Activated CD8-positive, alpha-beta memory T cell treated with anti-CD3 and anti-CD28 coated beads, Interleukin-2, amount 50 U/mL, for 48 hours (primary cell): ENCODE data around the gene CLEC4C.

Experiments
- DNase-seq: peaks from one replicate; pipeline ENCODE4 v3.0.0-alpha.2; 2020

Gene CLEC4C

DNA sequence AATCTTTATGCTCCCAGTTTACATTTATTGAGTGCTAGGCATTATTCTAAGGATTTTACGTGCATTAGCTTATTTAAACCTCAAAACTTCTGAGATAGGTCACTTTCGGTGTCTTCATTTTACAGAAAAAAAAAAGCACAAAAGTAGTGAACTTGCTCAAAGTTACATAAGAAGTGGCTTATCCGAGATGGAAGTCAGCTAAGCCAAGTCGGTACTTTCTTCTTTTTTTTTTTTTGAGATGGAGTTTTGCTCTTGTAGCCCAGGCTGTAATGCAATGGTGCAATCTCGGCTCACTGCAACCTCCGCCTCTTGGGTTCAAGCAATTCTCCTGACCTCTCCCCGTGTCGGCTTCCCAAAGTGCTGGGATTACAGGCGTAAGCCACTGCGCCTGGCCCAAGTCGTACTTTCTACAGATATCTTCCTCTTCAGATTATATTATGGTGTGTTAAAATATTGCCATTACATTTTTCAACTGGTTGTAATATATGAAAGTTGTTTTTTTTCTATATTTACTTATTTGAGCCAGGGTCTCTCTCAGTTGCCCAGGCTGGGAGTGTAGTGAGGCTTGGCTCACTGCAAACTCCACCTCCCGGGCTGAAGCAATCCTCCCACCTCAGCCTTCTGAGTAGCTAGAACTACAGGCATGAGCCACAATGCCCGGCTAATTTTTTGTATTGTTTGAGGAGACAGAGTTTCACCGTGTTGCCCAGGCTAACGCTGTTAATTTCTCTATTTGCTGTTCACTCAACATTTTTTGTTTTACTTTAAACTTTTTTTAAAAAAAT, 27.0 kb downstream of the CLEC4C start:
- DNase-seq, result no peak

DNA sequence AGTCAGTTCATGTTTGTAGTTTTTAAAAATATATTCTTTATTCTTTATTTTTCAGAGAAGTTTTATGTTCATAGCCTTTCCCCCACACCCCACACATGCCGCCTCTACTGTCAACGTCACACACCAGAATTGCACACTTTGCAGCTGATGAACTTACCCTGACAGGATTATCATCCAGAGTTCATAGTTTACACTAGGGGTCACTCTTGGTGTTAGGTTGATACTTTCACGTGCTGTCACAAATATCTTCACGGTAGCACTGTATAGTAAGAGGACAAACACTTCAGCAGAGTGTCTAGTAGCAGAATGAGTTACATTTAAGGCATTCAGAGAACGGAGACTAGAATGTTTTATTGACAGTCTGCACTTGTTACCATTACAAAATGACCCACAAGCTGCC, 30.8 kb downstream of the CLEC4C start:
- DNase-seq, result no peak

DNA sequence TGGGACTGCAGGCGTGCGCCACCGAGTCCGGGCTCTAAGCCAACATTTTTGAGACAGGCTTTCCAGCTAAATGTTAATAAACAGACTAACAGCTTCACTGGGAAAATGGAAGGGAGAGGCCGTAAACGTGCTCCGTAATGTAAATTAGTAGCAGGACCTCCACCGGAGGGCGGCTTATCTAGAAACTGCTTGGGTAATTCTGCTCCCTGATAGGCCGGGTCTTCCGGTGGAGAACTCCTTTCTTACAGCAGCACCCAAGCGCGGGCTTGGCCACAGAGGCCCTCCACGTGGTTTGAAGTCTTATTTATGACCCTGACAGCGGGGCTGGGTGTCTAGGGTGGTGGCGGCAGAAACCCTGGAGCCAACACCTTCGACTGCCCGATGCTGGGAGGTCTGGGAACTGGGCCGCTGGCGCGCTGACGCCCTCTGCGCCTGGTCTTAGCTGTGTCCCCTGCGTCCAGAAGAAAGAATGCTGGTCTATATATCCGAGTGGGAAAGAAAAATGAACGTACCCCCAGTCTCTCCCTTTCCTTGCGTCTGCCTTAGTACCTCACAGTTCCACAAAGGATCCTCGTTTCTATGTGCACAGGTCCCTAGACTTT, 34.2 kb downstream of the CLEC4C start:
- DNase-seq, result no peak

DNA sequence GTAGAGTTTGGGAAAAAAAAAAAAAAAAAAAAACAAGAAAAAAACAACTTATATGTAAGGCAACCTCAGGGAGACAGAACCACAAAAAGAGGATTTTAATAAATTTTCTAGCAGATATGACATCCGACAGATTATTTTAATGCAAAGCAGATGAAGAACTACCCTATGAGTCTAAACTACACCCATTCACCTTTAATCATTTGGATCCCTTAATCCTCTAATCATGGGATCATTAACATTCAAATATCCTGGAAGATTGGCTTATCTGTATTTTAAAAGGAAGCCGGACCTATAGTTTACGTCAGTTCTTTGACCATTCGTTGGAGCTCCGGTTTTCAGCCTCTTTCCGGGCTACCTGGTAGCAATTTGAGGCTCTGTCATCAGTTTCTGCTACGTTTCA, 36.0 kb downstream of the CLEC4C start, which contains the start of gene DPPA3:
Gene DPPA3, plus strand, starts transcription at position 301 of the 400 bp plus-strand sequence. CDS start 138 bp downstream, outside the sequence.
- no peak for DNase-seq

DNA sequence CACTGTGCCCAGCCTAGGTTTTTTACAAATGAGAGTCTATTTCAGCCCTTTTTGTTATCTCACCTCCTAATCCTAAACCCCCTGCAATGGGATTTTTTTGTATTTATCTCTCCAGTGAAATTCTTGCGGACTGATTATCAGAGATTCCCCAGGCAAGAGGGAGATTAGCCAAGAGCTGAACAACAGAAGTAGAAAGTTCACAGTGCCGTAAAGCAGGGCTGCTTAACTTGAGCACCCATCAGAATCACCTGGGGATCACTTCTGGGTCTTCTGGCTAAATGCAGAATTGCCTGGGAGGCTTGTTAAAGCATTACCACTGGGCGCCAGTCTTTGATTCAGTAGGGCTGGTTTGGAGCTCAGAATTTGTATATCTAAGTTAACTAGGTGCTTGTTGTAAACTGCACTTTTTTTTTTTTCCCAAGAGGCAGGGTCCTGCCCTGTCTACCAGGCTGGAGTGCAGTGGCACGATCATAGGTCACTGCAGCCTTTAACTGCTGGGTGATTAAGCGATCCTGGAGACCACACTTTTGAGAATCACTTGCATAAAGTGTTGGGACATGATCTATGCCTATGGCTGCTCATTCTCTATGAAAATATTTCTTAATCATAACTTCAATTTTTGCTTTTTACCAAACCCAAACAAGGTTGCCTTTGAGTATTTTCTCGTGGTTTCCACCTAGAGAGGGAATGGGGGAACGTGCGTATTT, 37.1 kb downstream of the CLEC4C start:
- no peak for DNase-seq

DNA sequence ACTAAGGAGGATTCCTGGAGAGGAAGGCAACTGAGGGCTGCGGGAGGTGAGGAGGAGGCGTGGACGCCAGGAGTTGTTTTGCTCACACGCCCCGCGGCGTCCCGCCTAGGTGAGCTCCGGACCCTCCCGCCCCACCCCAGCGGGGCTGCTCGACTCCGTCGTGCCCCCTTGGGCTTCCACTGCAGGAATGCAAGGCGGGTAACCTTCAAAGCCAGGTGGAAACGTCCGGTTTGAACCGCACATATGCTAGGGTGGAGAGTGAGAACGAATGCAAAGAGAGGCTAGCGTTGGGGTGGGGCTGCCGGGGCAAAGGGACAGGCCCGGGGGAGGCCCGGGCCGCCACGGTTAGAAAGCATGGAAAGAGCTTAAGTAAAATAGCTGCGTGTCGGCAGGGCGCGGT, 41.3 kb downstream of the CLEC4C start:
- no peak for DNase-seq

DNA sequence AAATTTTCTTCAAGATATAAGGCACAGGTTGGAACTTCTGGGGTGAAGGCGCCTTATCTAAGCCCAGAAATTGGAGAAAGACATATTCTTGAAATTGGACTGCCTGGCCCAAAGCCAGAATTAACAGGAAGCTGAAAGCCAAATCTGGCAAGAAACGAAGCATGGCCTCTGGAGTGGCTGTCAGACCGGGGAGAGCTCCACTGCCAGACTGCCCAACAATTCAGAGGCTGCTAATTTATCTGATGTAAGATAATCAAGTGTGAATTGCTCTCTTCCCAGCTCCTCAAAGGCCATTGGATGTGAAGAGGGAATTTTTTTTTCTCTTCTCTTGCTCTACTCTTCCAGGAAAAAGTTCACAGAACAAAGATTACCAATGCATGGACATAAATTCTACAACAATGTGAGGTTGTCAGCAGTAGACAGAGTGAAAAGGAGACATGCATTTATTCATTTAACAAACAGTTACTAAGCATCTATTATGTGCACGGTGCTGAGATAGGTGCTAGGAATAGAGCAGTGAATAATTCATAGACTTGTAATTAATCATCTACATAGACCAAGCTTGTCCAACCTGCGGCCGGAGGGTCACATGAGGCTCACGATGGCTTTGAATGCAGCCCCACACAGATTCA, 51.5 kb downstream of the CLEC4C start, which contains the start of gene GDF3:
Gene GDF3, minus strand, starts transcription at position 210 of the 632 bp plus-strand sequence. Its CDS starts 47 bp downstream, at position 163.
- no peak for DNase-seq

DNA sequence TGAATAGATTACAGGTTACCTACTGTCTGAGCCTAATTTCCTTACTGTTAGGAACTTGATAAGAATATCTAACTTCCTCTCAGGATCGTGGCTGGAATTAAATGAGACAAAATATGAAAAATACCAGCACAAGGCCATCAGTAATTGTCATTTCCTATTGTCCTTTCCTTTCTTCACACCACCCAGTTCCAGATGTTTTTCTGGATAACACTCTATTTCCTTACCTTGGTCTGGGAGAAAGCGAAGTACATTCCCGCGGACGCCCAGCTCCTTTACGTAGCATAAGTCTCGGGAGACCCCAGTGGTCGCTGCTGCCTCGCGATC, 52.0 kb downstream of the CLEC4C start:
- no peak for DNase-seq

DNA sequence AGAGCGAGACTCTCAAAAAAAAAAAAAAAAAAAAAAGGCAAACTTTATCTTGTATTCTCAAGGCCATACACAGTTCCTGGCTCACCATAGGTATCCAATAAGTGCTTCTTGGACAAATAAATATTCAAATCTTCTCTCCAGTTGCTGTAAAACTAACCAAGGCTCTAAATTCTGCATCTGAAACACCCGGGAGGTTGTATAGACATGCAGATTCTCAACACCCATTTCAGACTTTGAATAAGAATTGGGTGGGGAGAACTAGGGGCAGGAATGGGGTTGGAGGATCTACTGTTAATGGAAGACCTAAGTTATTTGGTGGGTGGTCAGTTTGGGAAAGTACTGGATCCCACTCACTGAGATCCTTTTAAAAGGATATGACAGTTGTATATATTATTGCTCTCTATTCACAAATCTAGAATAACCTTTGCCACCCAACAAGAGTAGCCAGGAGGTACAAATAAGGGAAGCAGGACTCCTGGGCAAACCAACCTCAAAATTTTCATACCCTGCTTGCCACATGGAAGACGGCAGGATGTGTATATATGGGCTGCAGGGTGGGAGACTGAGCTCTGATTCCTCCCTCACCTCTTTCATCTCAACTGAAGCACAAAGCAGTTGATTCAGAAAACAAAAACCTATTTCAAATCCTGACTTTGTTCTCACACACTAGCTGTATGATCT, 52.5 kb downstream of the CLEC4C start:
- no peak for DNase-seq

DNA sequence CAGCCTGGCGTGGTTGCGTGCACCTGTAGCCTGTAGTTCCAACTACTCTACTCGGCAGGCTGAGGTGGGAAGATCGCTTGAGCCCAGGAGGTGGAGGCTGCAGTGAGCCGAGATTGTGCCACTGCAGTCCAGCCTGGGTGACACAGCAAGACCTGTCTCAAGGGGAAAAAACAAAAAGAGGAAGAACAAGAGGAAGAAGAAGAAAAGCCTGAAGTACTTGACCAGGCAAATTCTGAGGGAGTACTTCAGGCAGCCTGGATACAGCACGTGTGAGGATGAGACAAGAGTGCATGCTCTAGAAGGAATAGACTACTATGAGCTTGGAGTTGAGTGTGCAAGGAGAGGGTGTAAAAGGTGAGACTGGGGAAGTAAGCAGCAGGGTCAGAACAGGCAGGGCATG, 53.4 kb downstream of the CLEC4C start:
- DNase-seq, result no peak

DNA sequence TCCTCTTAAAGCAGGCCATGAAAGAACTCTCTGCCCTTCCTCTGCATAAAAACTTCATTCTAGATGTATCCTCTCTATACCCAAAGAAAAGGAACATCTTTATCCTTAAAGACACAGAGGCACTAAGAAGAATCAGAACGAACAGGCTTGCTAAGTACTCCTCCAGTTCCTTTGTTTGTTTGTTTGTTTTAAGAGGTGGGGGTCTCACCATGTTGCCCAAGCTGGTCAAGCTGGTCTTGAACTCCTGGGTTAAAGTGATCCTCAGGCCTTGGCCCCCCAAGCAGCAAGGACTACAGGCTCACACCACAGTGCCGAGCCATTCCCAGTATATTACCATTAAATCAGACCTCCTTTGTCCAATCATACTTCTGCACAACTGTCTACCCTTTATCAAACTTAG, 65.6 kb downstream of the CLEC4C start:
- no peak for DNase-seq
